HG03521 (cell line): ENCODE results near the gene YAP1.

Experiments
- ATAC-seq: cut with Tn5 transposase; IDR thresholded peaks from one replicate; pipeline ENCODE4 v1.9.1; 2021; ENCODE audit warnings: mild to moderate bottlenecking, moderate library complexity; ENCODE audit not compliant: unreplicated experiment

The YAP1 gene

GRCh38 chr11:102109896-102110760, at the start of gene YAP1:
Gene YAP1, plus strand, starts transcription at chr11:102110447. Its CDS starts 402 bp downstream, at chr11:102110849.
- peak; percentile 67 for ATAC-seq

GRCh38 chr11:102061276-102061675, 49.0 kb upstream of the YAP1 start:
- ATAC-seq = no peak

- ATAC-seq = no peak
Observed at GRCh38 chr11:102062106-102062505, 48.1 kb upstream of the YAP1 start.

GRCh38 chr11:102064316-102064715, 45.9 kb upstream of the YAP1 start:
- ATAC-seq = no peak

GRCh38 chr11:102070766-102071165, 39.5 kb upstream of the YAP1 start:
- no peak for ATAC-seq

GRCh38 chr11:102071497-102072472, 38.5 kb upstream of the YAP1 start:
- ATAC-seq = no peak

- no peak for ATAC-seq
Observed at GRCh38 chr11:102073253-102073652, 37.0 kb upstream of the YAP1 start.

GRCh38 chr11:102079625-102080024, 30.6 kb upstream of the YAP1 start:
- ATAC-seq = no peak

GRCh38 chr11:102081313-102081712, 28.9 kb upstream of the YAP1 start:
- ATAC-seq = no peak

GRCh38 chr11:102085864-102086551, 24.2 kb upstream of the YAP1 start:
- no peak for ATAC-seq

GRCh38 chr11:102097186-102097585, 13.1 kb upstream of the YAP1 start:
- no peak for ATAC-seq

- ATAC-seq = no peak
Observed at GRCh38 chr11:102099755-102100154, 10.5 kb upstream of the YAP1 start.

GRCh38 chr11:102108734-102109440, 1.4 kb upstream of the YAP1 start:
- no peak for ATAC-seq

GRCh38 chr11:102110761-102111010, 439 bp downstream of the YAP1 start:
- peak; percentile 30 for ATAC-seq

GRCh38 chr11:102111011-102111786, 952 bp downstream of the YAP1 start:
- no peak for ATAC-seq

GRCh38 chr11:102111787-102112508, 1.7 kb downstream of the YAP1 start:
- no peak for ATAC-seq

GRCh38 chr11:102112509-102112821, 2.2 kb downstream of the YAP1 start:
- no peak for ATAC-seq

GRCh38 chr11:102114032-102114431, 3.8 kb downstream of the YAP1 start:
- ATAC-seq = no peak

GRCh38 chr11:102115557-102115956, 5.3 kb downstream of the YAP1 start:
- ATAC-seq = no peak
